Ishikawa (cell line): ENCODE data around the gene PHF20.

Experiments used
- CEBPB ChIP-seq: IDR thresholded peaks from 2 replicates; pipeline ENCODE4 v1.6.1; 2012
- CREB1 ChIP-seq: IDR thresholded peaks from 2 replicates; pipeline ENCODE4 v1.6.1; 2012; ENCODE audit warnings: low read depth
- EP300 ChIP-seq: IDR thresholded peaks from 2 replicates; pipeline ENCODE4 v1.6.1; 2012; ENCODE audit warnings: borderline replicate concordance
- RAD21 ChIP-seq: IDR thresholded peaks from 2 replicates; pipeline ENCODE4 v1.6.1; 2012; ENCODE audit warnings: low read depth
- TAF1 ChIP-seq: IDR thresholded peaks from 2 replicates; pipeline ENCODE4 v1.6.1; 2012; ENCODE audit warnings: low read depth, mild to moderate bottlenecking
- TCF12 ChIP-seq: IDR thresholded peaks from 2 replicates; pipeline ENCODE4 v1.6.1; 2012; ENCODE audit warnings: low read depth
- ZBTB7A ChIP-seq: IDR thresholded peaks from 2 replicates; pipeline ENCODE4 v1.6.1; 2012; ENCODE audit warnings: low read depth
- TF ChIP-seq, protein P1 (sequence below): IDR thresholded peaks from 2 replicates; pipeline ENCODE4 v1.6.1; 2012; ENCODE audit warnings: low read depth, mild to moderate bottlenecking
- TF ChIP-seq, protein P2 (sequence below): IDR thresholded peaks from 2 replicates; pipeline ENCODE4 v1.6.1; 2012

DNA sequence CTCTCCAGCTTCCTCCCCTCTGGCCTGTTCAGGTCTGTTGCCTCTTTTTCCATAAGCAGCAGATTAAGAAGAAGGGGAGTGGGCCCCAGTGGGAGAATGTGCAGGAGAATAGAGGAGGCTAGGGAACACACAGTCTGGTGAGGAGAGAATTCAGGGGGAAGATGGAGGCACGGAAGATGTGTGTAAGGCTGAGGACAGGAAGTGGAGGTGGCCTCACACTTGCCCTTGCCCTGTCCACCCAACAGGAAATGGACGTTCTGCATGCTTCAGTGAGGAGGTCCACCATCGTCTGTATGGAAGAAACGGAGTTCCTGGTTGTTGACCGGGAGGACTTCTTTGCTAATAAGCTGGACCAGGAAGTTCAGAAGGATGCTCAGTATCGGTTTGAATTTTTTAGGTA is 212.6 kb downstream of the PHF20 start:
- no peak for TF ChIP-seq CEBPB
- TF ChIP-seq CREB1, result no peak
- TF ChIP-seq, protein P1, sequence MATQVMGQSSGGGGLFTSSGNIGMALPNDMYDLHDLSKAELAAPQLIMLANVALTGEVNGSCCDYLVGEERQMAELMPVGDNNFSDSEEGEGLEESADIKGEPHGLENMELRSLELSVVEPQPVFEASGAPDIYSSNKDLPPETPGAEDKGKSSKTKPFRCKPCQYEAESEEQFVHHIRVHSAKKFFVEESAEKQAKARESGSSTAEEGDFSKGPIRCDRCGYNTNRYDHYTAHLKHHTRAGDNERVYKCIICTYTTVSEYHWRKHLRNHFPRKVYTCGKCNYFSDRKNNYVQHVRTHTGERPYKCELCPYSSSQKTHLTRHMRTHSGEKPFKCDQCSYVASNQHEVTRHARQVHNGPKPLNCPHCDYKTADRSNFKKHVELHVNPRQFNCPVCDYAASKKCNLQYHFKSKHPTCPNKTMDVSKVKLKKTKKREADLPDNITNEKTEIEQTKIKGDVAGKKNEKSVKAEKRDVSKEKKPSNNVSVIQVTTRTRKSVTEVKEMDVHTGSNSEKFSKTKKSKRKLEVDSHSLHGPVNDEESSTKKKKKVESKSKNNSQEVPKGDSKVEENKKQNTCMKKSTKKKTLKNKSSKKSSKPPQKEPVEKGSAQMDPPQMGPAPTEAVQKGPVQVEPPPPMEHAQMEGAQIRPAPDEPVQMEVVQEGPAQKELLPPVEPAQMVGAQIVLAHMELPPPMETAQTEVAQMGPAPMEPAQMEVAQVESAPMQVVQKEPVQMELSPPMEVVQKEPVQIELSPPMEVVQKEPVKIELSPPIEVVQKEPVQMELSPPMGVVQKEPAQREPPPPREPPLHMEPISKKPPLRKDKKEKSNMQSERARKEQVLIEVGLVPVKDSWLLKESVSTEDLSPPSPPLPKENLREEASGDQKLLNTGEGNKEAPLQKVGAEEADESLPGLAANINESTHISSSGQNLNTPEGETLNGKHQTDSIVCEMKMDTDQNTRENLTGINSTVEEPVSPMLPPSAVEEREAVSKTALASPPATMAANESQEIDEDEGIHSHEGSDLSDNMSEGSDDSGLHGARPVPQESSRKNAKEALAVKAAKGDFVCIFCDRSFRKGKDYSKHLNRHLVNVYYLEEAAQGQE, result no peak
- TF ChIP-seq, protein P2, sequence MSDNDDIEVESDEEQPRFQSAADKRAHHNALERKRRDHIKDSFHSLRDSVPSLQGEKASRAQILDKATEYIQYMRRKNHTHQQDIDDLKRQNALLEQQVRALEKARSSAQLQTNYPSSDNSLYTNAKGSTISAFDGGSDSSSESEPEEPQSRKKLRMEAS, result no peak
- TF ChIP-seq ZBTB7A, result no peak
- no peak for TF ChIP-seq TAF1
- TF ChIP-seq EP300, result no peak
- TF ChIP-seq RAD21, result no peak
- no peak for TF ChIP-seq TCF12
